Neutrophil (primary cell): ENCODE data around the gene EGR4.

ENCODE experiments used
- H3K27ac ChIP-seq: fragments of 200-600 bp; sonication (generic); 2 replicates; pipeline ENCODE4 v1.5.1; 2016; ENCODE audit warnings: mild to moderate bottlenecking, moderate library complexity
- H3K27me3 ChIP-seq: fragments of 200-600 bp; sonication (generic); 2 replicates; pipeline ENCODE4 v1.6.0; 2016; ENCODE audit warnings: mild to moderate bottlenecking
- H3K36me3 ChIP-seq: fragments of 200-600 bp; sonication (generic); 2 replicates; pipeline ENCODE4 v1.5.1; 2017
- H3K4me1 ChIP-seq, 2 experiments: fragments of 200-600 bp in 1 of 2; sonication (generic) in 1 of 2; 1 replicate in 1 of 2; 2 replicates in 1 of 2; pipeline versions ENCODE4 v1.5.1 to v1.6.1; 2013 to 2016; ENCODE audit warnings: low read depth in 1 of 2, low read length in 1 of 2, mild to moderate bottlenecking in 1 of 2, moderate library complexity in 1 of 2; ENCODE audit not compliant: control insufficient read depth in 1 of 2, insufficient read depth in 1 of 2
- H3K4me3 ChIP-seq, 2 experiments: fragments of 200-600 bp in 1 of 2; sonication (generic) in 1 of 2; 1 replicate in 1 of 2; 2 replicates in 1 of 2; pipeline ENCODE4 v1.5.1; 2013 to 2016; ENCODE audit warnings: low read depth in 1 of 2, low read length in 1 of 2, mild to moderate bottlenecking in 1 of 2, moderate library complexity in 1 of 2
- H3K9me3 ChIP-seq: fragments of 200-600 bp; sonication (generic); 2 replicates; pipeline ENCODE4 v1.5.1; 2016
- CTCF ChIP-seq: fragments of 200-600 bp; sonication (generic); IDR thresholded peaks from 2 replicates; pipeline ENCODE4 v1.5.1; 2016; ENCODE audit warnings: antibody characterized with exemption

Gene EGR4

GRCh38 chr2:73291461-73292315 lies 1.7 kb downstream of the EGR4 start:
- H3K4me3 ChIP-seq = no peak overlapping the region
- H3K9me3 ChIP-seq = no peaks in the 10 kb centered on the region
- TF ChIP-seq CTCF = no peak
- H3K4me1 ChIP-seq = peaks cover 4 to 18% of the 10 kb centered on the region in 2 experiments
- H3K36me3 ChIP-seq = no peaks in the 10 kb centered on the region
- H3K27me3 ChIP-seq = peaks cover 100% of the 10 kb centered on the region
- no peak overlapping the region for H3K27ac ChIP-seq

- Histone ChIP-seq H3K4me1 (peaks cover 4 to 18% of the 10 kb centered on the region in 2 experiments), H3K9me3 (no peaks in the 10 kb centered on the region), H3K4me3 (no peak overlapping the region), H3K36me3 (no peaks in the 10 kb centered on the region), H3K27ac (no peak overlapping the region), H3K27me3 (peaks cover 100% of the 10 kb centered on the region)
- no peak for TF ChIP-seq CTCF
Measured at GRCh38 chr2:73291093-73291460, 2.3 kb downstream of the EGR4 start.

GRCh38 chr2:73290049-73290839 lies 3.1 kb downstream of the EGR4 start:
- Histone ChIP-seq H3K4me3 (no peak overlapping the region), H3K4me1 (peaks cover 5 to 20% of the 10 kb centered on the region in 2 experiments), H3K27ac (no peak overlapping the region), H3K36me3 (no peaks in the 10 kb centered on the region), H3K27me3 (peaks cover 100% of the 10 kb centered on the region), H3K9me3 (no peaks in the 10 kb centered on the region)
- TF ChIP-seq CTCF = no peak

GRCh38 chr2:73289304-73289703 lies 4.0 kb downstream of the EGR4 start:
- H3K9me3 ChIP-seq = no peaks in the 10 kb centered on the region
- no peaks in the 10 kb centered on the region for H3K36me3 ChIP-seq
- peaks cover 100% of the 10 kb centered on the region for H3K27me3 ChIP-seq
- H3K4me3 ChIP-seq = no peak overlapping the region
- H3K4me1 ChIP-seq = peaks cover 15 to 29% of the 10 kb centered on the region in 2 experiments
- no peak for TF ChIP-seq CTCF
- H3K27ac ChIP-seq = no peak overlapping the region

GRCh38 chr2:73286134-73286655 lies 7.2 kb downstream of the EGR4 start:
- no peak overlapping the region for H3K27ac ChIP-seq
- H3K36me3 ChIP-seq = no peaks in the 10 kb centered on the region
- H3K4me3 ChIP-seq = no peak overlapping the region
- no peak for TF ChIP-seq CTCF
- no peaks in the 10 kb centered on the region for H3K9me3 ChIP-seq
- H3K27me3 ChIP-seq = peaks cover 94% of the 10 kb centered on the region
- peaks cover 11 to 18% of the 10 kb centered on the region in 2 experiments for H3K4me1 ChIP-seq
